ENCODE results near the gene TDP1.
"Not testable (repeated sequence)": the region's sequence is repeated elsewhere in the genome, so short reads cannot be mapped to it uniquely, and the experiment has no call there.

Gene TDP1

GRCh38 chr14:90049390-90049789, 93.7 kb downstream of the TDP1 start:
- no peak for DNase-seq (ENCODE audit: low read depth)

- DNase-seq (ENCODE audit: low read depth), result no peak
These were observed 94.5 kb downstream of the TDP1 start for GRCh38 chr14:90050271-90050670.

DNA sequence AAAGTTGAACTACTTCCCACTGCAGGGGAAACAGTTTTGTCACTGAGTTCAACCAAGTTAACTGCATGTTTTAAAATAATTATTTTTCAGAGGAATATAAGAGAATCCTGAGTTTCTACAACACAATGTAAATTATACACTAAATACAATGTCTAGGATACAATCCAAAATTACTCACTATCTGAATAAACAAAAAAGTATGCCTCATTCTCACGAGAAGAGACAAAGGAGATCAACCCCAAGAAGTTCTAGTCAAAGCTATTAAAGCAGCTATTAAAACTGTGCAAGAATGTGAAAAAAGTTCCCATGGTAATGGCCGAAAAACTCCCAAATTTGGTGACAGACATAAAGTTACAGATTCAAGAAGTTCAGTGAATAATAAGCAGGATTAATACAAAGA, 97.3 kb downstream of the TDP1 start:
- no peak for DNase-seq (ENCODE audit: low read depth)

GRCh38 chr14:90054803-90055202, 99.1 kb downstream of the TDP1 start:
- DNase-seq (ENCODE audit: low read depth), result no peak

- no peak for DNase-seq (ENCODE audit: low read depth)
These were observed 101.1 kb downstream of the TDP1 start for GRCh38 chr14:90056826-90057225.

GRCh38 chr14:90058876-90059458, 103.2 kb downstream of the TDP1 start:
- no peak for DNase-seq (ENCODE audit: low read depth)

DNA sequence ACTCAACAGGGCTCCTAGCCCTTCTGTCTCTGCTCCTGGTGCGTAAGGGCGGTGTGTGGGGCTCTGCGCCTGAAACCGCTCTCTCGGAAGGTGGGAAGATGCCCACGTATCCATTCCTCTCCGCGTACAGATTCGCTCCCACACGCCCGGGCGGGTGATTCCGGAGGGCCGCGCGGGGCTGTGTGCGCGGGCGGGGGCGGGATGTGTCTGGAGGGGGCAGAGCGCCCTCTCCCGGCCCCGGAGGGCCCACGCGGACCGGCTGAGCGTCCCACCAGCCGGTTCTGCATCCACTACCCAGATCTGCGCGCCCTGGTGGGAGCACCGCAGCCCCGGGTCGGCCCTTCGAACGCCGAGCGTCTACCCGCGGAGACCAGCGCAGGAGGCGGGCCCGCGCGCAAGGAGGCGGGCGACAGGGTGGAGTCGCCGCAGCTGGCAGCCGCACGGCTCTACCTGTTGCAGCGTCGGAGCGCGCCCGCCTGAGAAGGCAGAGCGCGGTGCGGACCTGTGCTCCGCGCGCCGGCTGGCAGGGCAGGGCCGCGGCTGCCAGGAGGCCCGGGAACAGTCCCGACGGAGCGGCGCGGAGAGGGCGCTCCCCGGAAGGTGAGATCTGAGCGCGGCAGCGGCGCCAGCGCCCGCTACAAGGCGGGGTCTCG, 104.7 kb downstream of the TDP1 start:
- peak; percentile 29 for DNase-seq (ENCODE audit: low read depth)

- no peak for DNase-seq (ENCODE audit: low read depth)
These were observed 105.4 kb downstream of the TDP1 start for GRCh38 chr14:90060965-90061684.

DNA sequence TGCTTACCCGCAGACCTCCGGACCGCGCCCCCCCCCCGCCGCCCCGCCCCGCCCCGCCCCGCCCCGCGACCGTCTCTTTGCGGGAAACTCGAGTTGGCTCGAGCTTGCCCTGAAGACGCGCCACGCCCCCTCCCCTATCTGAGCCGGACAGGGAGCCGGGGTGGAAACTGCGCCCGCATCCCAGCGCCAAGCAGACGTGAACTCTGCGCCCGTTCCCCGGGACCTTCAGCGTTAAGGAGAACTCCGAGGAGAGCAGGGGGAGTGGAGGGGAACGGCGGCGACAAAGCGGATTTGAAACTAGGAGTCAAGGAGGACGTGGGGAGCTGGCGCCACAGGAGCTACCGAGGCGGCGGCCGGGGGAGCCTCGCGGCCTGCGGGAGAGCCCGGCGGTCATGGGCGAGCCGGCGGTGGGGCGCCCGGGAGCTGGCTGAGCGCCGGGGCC, 106.0 kb downstream of the TDP1 start, which contains the start of gene KCNK13:
Gene KCNK13, plus strand, starts transcription at position 310 of the 442 bp plus-strand sequence. CDS start 212 bp downstream, outside the sequence.
- DNase-seq (ENCODE audit: low read depth), result no peak

DNA sequence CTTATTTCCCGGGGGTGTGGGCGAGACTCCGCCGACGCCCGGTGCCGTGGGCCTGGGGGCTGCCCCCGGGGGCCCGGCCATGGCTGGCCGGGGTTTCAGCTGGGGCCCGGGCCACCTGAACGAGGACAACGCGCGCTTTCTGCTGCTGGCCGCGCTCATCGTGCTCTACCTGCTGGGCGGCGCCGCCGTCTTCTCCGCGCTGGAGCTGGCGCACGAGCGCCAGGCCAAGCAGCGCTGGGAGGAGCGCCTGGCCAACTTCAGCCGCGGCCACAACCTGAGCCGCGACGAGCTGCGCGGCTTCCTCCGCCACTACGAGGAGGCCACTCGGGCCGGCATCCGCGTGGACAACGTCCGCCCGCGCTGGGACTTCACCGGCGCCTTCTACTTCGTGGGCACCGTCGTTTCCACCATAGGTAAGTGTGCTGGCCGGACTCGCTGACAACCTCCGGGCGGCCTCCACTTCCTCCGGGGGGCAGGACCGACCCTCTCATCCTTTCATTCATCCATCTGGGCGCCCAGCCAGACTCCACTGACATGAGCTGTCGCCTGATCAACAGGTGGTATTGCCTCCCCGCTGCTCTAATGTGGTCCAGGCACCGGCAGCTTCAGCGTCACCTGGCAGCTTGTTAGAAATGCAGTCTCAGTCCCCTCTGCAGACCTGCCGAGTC, 106.5 kb downstream of the TDP1 start:
- DNase-seq (ENCODE audit: low read depth), result no peak

DNA sequence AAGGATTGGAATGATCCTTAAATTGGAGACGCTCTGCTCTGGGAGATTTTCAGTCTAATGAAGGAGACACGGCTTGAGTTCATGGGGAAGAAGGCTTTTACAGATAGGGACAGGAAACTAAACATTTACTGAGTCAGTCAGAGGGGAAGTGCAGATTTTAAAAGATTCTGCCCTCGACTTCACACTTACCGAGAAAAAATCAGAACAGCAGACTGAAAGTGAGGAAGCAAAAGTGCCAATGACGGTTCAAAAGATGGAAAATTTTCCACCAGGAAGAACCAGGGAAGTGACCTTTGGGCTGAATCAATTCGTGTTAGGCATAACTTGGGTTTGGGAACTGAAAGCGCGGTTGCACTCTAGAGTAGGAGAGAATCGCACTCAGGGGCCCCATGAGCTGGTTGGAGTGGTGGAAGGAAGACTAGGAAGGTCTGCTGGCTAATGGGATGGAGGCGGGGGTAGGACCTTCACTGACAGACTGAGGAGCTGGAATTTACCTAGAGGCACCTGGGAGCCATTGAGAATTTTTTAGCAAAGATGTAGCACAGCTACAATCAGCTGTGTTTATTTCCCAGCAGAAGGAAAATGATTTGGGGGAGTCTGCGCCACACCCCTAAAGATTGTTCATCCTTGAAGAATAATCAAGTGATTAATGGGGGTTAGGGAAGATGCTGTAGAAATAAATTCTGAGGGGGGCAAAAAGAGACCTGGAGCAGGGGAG, 107.3 kb downstream of the TDP1 start:
- no peak for DNase-seq (ENCODE audit: low read depth)

DNA sequence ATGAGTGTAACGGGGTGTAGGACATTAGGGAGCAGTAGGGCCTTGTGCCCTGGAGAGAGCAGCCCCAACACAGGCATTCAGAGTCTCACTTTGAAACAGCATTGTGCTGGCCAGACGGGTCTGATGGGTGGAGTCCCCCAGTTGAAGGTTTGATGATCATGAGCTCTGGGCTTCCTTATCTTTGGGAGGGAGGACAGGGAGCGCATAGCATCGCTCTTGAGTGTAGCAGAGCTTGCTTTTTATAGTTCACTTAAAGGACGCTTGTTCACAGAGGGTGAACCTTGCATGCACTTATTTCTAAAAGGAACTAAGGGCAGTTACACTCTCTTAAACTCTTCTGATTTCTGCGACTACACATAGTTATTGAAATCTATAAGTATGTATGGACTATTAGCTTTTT, 116.6 kb downstream of the TDP1 start:
- DNase-seq (ENCODE audit: low read depth), result no peak

DNA sequence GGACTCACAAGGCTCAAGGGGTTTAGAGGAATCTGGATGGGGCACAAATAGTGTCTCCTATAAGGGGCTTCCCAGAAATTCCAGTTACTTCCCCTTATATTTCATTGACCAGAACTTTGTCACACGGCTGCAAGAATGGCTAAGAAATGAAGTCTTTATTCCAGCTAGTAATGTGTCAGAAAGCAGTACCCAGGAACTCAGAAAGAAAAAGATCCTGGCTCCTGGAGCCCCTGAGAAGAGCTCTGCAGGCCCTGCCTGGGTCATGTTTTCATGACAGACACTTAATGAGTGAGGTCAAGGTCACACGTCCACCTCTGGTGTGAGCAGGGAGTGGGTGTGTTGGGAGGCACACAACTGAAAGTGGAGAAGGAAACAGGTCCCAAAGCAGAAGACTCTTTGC, 123.8 kb downstream of the TDP1 start:
- no peak for DNase-seq (ENCODE audit: low read depth)

GRCh38 chr14:90087433-90087832, 131.7 kb downstream of the TDP1 start:
- DNase-seq (ENCODE audit: low read depth), result peak; percentile 48

DNA sequence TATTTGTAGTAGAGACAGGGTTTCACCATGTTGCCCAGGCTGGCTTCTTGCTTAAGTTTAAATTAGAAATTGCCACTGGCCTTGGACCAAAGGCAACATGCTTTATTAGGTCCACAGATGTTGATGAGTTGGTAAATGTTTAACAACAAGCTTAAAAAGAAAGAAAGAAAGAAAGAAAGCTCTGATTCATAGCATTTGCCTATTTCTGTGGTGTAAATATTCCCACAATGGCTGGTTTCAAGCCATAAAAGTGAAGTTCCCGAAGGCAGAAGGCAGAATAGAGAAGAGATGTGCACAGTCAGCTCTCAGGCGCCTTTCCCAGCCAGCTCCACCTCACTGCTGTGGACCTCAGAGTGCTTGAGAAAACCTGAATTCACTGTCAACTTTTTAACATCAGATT, 132.4 kb downstream of the TDP1 start:
- no peak for DNase-seq (ENCODE audit: low read depth)

DNA sequence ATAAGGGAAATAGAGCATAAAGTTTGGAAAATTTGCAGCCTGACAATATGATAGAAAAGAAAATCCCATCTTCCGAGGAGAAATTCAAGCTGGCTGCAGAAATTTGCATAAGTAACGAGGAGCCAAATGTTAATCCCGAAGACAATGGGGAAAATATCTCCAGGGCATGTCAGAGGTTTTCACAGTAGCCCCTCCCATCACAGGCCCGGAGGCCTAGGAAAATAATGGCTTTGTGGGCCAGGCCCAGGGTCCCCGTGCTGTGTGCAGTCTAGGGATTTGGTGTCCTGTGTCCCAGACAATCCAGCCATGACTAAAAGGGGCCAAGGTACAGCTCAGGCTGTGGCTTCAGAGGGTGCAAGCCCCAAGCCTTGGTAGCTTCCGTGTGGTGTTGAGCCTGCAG, 133.8 kb downstream of the TDP1 start:
- not testable (repeated sequence) for DNase-seq (ENCODE audit: low read depth)

GRCh38 chr14:90091393-90091792, 135.7 kb downstream of the TDP1 start:
- peak; percentile 28 for DNase-seq (ENCODE audit: low read depth)

- DNase-seq (ENCODE audit: low read depth), result peak; percentile 40
These were observed 138.3 kb downstream of the TDP1 start for GRCh38 chr14:90093942-90094595.
